DND-41 (cell line): ENCODE data around the gene SLC16A13.
"Not testable (repeated sequence)": the region's sequence is repeated elsewhere in the genome, so short reads cannot be mapped to it uniquely, and the experiment has no call there.

Experiments
- CTCF ChIP-seq: IDR thresholded peaks from 2 replicates; pipeline ENCODE4 v1.5.1; 2012; ENCODE audit warnings: borderline replicate concordance, low read length, moderate library complexity, mild to moderate bottlenecking; ENCODE audit not compliant: poor library complexity, severe bottlenecking; ENCODE audit errors: extremely low read depth
- EZH2 ChIP-seq: IDR thresholded peaks from 3 replicates; pipeline ENCODE4 v1.6.1; 2012; ENCODE audit warnings: borderline replicate concordance, low read depth, mild to moderate bottlenecking, moderate library complexity, low read length, inconsistent platforms; ENCODE audit not compliant: severe bottlenecking

- not testable (repeated sequence) for TF ChIP-seq CTCF, EZH2
Measured at GRCh38 chr17:7089570-7089969, 53.8 kb downstream of the SLC16A13 start.
